ENCODE measurements around the gene CDK2. TPM values are rescaled to one million over a fixed set of nuclear protein-coding genes. Genes with fewer than 3 reads are reported as not detected.

CDK2 gene
- total and polyA plus RNA-seq, 9 of the 15 experiments (the other 6 are each of a cell fraction or from before 2014, with no cell fraction given): 17.4 to 213 (median 109) TPM

DNA sequence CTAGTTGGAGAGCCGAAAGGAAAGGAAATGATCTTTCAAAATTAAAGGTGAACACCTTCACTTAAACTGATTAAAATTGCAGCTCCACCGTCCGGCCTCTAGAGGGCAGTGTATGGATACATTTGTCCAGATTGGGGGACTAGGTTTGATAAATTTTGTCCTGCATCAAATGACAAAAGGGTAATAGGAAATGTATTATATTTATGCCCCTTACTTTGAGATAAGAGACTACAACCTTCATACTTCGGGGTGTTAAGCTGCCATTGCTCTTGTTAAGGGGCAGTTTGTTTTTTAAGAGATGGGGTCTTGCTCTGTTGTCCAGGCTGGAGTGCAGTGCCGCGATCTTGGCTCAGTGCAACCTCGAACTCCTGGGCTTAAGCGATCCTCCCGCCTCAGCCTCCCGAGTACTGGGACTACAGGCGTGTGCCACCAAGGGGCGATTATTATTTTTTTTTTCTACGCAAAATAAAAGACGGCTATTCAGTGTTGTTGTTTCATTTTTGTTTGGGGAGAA, 29.6 kb downstream of the CDK2 start (continued):
- TF ChIP-seq, protein P1, sequence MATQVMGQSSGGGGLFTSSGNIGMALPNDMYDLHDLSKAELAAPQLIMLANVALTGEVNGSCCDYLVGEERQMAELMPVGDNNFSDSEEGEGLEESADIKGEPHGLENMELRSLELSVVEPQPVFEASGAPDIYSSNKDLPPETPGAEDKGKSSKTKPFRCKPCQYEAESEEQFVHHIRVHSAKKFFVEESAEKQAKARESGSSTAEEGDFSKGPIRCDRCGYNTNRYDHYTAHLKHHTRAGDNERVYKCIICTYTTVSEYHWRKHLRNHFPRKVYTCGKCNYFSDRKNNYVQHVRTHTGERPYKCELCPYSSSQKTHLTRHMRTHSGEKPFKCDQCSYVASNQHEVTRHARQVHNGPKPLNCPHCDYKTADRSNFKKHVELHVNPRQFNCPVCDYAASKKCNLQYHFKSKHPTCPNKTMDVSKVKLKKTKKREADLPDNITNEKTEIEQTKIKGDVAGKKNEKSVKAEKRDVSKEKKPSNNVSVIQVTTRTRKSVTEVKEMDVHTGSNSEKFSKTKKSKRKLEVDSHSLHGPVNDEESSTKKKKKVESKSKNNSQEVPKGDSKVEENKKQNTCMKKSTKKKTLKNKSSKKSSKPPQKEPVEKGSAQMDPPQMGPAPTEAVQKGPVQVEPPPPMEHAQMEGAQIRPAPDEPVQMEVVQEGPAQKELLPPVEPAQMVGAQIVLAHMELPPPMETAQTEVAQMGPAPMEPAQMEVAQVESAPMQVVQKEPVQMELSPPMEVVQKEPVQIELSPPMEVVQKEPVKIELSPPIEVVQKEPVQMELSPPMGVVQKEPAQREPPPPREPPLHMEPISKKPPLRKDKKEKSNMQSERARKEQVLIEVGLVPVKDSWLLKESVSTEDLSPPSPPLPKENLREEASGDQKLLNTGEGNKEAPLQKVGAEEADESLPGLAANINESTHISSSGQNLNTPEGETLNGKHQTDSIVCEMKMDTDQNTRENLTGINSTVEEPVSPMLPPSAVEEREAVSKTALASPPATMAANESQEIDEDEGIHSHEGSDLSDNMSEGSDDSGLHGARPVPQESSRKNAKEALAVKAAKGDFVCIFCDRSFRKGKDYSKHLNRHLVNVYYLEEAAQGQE (IDR thresholded peaks at IDR 0.05; ENCODE audit: borderline replicate concordance): peak; percentile 74
- TF ChIP-seq, protein P1 (CRISPR knock-in tag; IDR thresholded peaks at IDR 0.05; ENCODE audit: low read depth): no peak
- no peak for TF ChIP-seq PHF21A (IDR thresholded peaks at IDR 0.05; ENCODE audit: borderline replicate concordance, low read depth)
- no peak for TF ChIP-seq FOS (IDR thresholded peaks at IDR 0.05; ENCODE audit: extremely low read depth, insufficient read length)
- TF ChIP-seq GATA2 (CRISPR knock-in tag; IDR thresholded peaks at IDR 0.05): no peak
- no peak for TF ChIP-seq ZBED1 (IDR thresholded peaks at IDR 0.05)
- TF ChIP-seq RFX1 (IDR thresholded peaks at IDR 0.05): no peak
- no peak for TF ChIP-seq POLR2G (IDR thresholded peaks at IDR 0.05; ENCODE audit: low read depth, low read length)
- TF ChIP-seq BRCA1 (IDR thresholded peaks at IDR 0.05): no peak
- TF ChIP-seq BRCA1 (CRISPR knock-in tag; IDR thresholded peaks at IDR 0.05): no peak
- TF ChIP-seq RFX7 (CRISPR knock-in tag; IDR thresholded peaks at IDR 0.05): no peak
- no peak for TF ChIP-seq ZBTB1 (CRISPR knock-in tag; IDR thresholded peaks at IDR 0.05; ENCODE audit: borderline replicate concordance, low read depth)
- TF ChIP-seq ZNF76 (CRISPR knock-in tag; IDR thresholded peaks at IDR 0.05; ENCODE audit: borderline replicate concordance): no peak
- TF ChIP-seq, protein P2, sequence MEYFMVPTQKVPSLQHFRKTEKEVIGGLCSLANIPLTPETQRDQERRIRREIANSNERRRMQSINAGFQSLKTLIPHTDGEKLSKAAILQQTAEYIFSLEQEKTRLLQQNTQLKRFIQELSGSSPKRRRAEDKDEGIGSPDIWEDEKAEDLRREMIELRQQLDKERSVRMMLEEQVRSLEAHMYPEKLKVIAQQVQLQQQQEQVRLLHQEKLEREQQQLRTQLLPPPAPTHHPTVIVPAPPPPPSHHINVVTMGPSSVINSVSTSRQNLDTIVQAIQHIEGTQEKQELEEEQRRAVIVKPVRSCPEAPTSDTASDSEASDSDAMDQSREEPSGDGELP (CRISPR knock-in tag; IDR thresholded peaks at IDR 0.05; ENCODE audit: borderline replicate concordance): no peak
- no peak for TF ChIP-seq RBM34 (IDR thresholded peaks at IDR 0.05; ENCODE audit: borderline replicate concordance, insufficient read depth, low read length)
- TF ChIP-seq HNRNPL (IDR thresholded peaks at IDR 0.05; ENCODE audit: low read depth, low read length): no peak
- TF ChIP-seq, protein P3, sequence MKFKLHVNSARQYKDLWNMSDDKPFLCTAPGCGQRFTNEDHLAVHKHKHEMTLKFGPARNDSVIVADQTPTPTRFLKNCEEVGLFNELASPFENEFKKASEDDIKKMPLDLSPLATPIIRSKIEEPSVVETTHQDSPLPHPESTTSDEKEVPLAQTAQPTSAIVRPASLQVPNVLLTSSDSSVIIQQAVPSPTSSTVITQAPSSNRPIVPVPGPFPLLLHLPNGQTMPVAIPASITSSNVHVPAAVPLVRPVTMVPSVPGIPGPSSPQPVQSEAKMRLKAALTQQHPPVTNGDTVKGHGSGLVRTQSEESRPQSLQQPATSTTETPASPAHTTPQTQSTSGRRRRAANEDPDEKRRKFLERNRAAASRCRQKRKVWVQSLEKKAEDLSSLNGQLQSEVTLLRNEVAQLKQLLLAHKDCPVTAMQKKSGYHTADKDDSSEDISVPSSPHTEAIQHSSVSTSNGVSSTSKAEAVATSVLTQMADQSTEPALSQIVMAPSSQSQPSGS (CRISPR knock-in tag; IDR thresholded peaks at IDR 0.05): no peak
- no peak for TF ChIP-seq ETV6 (IDR thresholded peaks at IDR 0.05; ENCODE audit: borderline replicate concordance in 1 of 2, low read depth in 2 of 2, low read length in 1 of 2)
- no peak for TF ChIP-seq ETV6 (CRISPR knock-in tag; IDR thresholded peaks at IDR 0.05; ENCODE audit: borderline replicate concordance)
- no peak for TF ChIP-seq GATAD2B (IDR thresholded peaks at IDR 0.05; ENCODE audit: borderline replicate concordance)
- TF ChIP-seq RHOXF2B (CRISPR knock-in tag; conservative IDR thresholded peaks at IDR 0.05): no peak
